ENCODE measurements around the gene MIER1.
A peak's percentile ranks its signal among the peaks of the same experiment; 100 is the strongest.

The MIER1 gene

DNA sequence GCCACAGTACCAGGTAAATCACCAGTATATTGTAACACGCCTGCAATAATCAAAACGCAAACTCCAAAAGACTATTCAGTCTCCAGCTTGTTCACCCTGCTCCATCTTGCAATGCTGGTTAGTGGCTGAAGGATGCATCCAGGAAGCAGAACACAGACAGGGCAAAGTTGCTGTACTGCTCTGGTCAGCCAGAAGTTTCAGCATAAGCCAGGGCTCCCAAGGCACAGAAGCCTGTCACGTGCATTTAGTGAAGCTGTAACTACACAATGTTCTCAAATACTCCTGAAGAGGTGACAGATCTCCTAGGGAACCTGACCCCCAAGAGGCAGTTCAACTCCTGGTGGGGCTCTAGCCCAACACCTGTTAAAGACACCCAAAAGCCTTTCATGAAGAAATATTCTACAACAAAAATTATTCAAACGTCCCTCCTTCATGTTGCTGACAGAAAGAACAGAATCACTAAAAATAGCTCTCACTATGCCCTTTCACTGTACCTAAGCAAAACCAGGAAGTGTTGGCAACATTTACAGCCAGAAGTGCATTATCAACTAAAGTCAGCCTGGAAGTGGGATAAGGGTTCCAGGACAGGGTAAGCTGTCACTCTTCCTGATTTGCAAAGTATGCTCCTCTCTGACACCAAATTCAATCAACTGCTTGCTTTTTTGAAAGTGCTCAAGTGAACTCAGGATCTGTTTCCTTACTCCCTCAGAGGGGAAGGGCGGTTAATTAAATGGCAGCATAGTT is 77.1 kb downstream of the MIER1 start:
- peaks cover 10% of the 10 kb centered on the region for H3K4me1 Mint-ChIP-seq
- DNase-seq (ENCODE audit: low spot score in 2 of 2) (no peak), ATAC-seq (no peak)
- peak overlapping the region; percentile 69 for H3K27ac Mint-ChIP-seq
- peaks cover 34% of the 10 kb centered on the region for H3K36me3 Mint-ChIP-seq
- H3K9me3 Mint-ChIP-seq: no peaks in the 10 kb centered on the region
- H3K4me3 Mint-ChIP-seq: no peak overlapping the region

DNA sequence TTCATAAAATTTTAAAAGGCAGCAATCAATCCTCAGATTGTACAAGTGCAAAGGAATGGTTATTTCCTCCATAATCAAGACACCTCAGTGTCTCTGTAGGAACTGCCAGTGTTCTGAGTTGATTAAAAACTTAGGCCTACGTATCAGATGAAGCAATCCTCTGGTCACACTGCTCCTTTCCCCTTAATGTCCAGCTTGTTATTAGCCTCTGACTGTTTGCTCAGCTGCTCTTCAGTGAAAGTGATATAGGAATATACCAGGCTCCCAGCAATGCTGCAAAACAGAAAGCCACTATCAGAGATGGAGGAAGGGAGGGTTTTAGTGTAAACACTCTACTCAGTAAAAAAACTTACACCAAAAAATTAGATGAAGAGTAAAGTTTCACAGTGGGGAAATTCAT is 79.4 kb downstream of the MIER1 start:
- no peak overlapping the region for H3K27ac Mint-ChIP-seq
- no peak for DNase-seq (ENCODE audit: low spot score in 2 of 2)
- no peak for ATAC-seq
- peaks cover 6% of the 10 kb centered on the region for H3K4me1 Mint-ChIP-seq
- H3K9me3 Mint-ChIP-seq: no peaks in the 10 kb centered on the region
- no peak overlapping the region for H3K4me3 Mint-ChIP-seq
- peaks cover 52% of the 10 kb centered on the region for H3K36me3 Mint-ChIP-seq

DNA sequence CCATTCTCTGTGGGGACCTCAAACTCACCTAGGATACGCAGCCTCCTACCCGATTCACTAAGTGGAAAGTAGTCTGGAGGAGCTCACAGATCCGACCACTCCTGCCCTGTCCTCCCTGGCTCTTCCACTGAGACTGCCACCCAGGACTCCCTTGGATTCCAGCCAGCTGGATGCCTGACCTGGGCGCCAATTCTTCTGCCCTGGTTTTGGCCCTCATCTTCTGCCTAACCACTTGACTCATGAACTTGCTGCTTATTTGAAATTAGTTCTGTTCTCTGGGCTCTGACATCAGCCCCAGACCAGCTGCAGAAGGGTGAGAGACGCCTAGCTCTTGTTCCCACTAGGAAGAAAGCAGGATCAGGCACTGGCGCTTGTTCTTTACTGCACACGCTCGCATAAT is 80.3 kb downstream of the MIER1 start:
- Mint-ChIP-seq H3K36me3 (peaks cover 47% of the 10 kb centered on the region), H3K9me3 (no peaks in the 10 kb centered on the region), H3K27ac (no peak overlapping the region), H3K4me3 (no peak overlapping the region), H3K4me1 (no peaks in the 10 kb centered on the region)
- DNase-seq (ENCODE audit: low spot score in 2 of 2) (no peak), ATAC-seq (no peak)

DNA sequence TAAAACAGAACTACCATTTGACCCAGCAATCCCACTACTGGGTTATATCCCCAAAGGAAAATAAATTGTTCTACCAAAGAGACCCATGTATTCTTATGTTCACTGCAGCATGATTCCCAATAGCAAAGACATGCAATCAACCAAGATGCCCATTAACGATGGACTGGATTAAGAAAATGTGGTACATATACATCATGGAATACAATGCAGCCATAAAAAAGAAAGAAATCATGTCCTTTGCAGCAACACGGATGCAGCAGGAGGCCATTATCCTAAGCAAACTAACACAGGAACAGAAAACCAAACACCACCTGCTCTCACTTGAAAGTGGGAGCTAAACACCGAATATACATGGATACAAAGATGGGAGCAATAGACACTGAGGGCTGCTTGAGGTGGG is 85.0 kb downstream of the MIER1 start:
- ATAC-seq (no peak), DNase-seq (ENCODE audit: low spot score in 2 of 2) (no peak)
- H3K27ac Mint-ChIP-seq: no peak overlapping the region
- no peaks in the 10 kb centered on the region for H3K4me1 Mint-ChIP-seq
- no peaks in the 10 kb centered on the region for H3K9me3 Mint-ChIP-seq
- H3K4me3 Mint-ChIP-seq: no peak overlapping the region
- peaks cover 52% of the 10 kb centered on the region for H3K36me3 Mint-ChIP-seq

DNA sequence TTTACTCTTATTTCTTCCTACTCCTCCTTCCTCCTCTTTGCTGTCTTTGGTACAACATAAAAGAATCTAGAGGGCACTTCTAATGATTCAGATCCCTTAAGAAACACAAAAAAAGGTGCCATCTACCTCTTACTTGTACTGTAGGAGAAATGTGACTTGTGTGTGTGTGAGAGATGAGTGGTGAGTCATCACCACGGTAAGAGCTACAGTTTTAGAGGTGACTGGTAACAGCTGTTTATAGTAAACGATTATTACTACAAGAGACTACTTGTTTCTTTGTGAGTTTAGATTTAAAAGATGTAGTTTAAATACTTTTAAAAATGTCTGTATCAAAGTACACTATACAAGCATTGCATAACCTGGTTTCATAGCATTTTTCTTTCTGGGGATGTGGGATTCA is 88.8 kb downstream of the MIER1 start:
- Mint-ChIP-seq H3K4me1 (no peaks in the 10 kb centered on the region), H3K9me3 (no peaks in the 10 kb centered on the region), H3K27ac (no peak overlapping the region), H3K4me3 (no peak overlapping the region), H3K36me3 (peaks cover 39% of the 10 kb centered on the region)
- ATAC-seq: peak; percentile 93
- no peak for DNase-seq (ENCODE audit: low spot score in 2 of 2)

DNA sequence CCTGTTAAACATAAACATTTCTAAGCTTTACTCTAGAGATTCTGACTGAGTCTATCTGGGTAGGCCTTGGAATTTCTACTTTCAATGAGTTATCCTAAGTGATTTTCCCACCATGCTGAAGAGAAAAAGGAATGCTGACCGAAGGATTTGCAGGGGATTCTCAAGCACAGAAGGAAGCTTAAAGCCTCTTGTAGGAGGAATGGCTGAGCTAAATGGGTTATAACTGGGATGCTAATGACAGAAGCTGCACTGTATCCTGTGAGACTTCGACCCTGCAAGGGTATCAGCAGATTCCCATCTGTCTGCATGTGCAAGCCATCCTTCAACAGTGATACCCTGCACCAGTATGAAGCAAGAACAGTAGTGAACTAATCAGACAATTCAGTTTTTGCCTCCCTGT is 93.8 kb downstream of the MIER1 start:
- no peak overlapping the region for H3K4me3 Mint-ChIP-seq
- H3K27ac Mint-ChIP-seq: no peak overlapping the region
- H3K9me3 Mint-ChIP-seq: no peaks in the 10 kb centered on the region
- no peaks in the 10 kb centered on the region for H3K4me1 Mint-ChIP-seq
- no peak for DNase-seq (ENCODE audit: low spot score in 2 of 2)
- ATAC-seq: no peak
- H3K36me3 Mint-ChIP-seq: peaks cover 29% of the 10 kb centered on the region

DNA sequence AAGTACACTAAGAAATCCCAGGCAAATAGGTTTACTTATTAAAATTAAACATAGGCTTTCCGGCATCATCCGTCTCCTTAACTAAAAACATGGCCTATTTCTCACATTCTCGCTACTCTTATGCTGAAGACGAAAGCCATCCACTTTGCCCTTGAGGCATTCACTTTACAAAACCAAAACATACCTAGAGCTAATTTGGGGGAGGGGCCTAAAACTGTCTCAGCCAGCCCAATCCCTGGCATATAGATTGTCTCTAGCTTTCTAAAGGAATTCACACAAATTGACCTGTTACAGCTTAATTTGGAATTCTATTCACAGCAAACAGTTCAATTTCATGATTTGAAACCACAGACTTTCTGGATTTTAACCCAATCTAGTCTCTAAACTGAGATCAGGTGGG is 94.3 kb downstream of the MIER1 start:
- H3K4me1 Mint-ChIP-seq: no peaks in the 10 kb centered on the region
- H3K36me3 Mint-ChIP-seq: peaks cover 29% of the 10 kb centered on the region
- no peak overlapping the region for H3K4me3 Mint-ChIP-seq
- no peak for DNase-seq (ENCODE audit: low spot score in 2 of 2)
- H3K9me3 Mint-ChIP-seq: no peaks in the 10 kb centered on the region
- H3K27ac Mint-ChIP-seq: no peak overlapping the region
- no peak for ATAC-seq

DNA sequence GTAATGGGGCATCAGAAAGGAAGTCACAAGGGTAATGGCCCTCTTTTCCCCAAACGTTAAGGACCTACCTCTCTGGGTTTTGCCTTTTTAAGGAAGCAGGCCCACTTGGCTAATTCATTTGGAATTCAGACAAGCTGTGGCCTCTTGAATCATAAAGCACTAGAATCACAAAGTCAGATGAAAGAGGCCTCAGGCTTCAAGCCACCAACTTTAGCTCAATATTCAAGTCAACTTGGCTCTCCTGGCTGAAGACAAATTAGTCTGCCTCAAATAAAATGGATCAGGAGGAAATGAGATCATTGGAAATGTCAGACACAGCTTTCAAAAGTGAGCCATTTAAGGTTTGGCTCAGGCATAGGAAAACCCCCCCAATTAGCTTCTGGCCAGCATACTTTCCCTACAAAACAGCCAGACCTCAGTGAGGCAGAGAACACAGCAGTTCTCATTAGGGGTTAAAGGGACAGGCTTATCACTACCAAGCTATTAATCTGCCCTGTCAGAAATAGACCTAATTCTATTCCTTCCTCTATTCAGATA is 94.9 kb downstream of the MIER1 start:
- no peak for DNase-seq (ENCODE audit: low spot score in 2 of 2)
- Mint-ChIP-seq H3K27ac (no peak overlapping the region), H3K36me3 (peaks cover 29% of the 10 kb centered on the region), H3K4me3 (no peak overlapping the region), H3K4me1 (no peaks in the 10 kb centered on the region), H3K9me3 (no peaks in the 10 kb centered on the region)
- no peak for ATAC-seq

DNA sequence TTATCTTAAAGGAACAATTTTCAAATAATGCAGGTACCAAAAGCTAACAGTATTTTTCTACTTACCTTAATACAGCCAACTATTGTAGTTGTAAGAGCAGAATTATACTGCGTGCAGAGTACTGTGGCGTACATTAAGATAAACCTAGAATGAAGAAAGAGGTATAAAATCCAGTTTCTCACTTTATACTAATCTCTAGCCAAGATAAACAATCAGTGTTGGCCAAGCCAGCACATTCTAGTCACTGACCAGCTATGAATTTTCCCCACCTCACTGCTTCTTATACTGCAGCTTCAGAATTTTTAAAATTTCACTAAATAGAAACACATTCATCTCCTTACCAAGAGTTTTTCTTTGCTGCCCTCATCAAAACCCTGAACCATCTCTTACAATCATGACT is 95.5 kb downstream of the MIER1 start:
- Mint-ChIP-seq H3K36me3 (peaks cover 27% of the 10 kb centered on the region), H3K4me3 (no peak overlapping the region), H3K4me1 (no peaks in the 10 kb centered on the region), H3K27ac (no peak overlapping the region), H3K9me3 (no peaks in the 10 kb centered on the region)
- ATAC-seq: no peak
- no peak for DNase-seq (ENCODE audit: low spot score in 2 of 2)

DNA sequence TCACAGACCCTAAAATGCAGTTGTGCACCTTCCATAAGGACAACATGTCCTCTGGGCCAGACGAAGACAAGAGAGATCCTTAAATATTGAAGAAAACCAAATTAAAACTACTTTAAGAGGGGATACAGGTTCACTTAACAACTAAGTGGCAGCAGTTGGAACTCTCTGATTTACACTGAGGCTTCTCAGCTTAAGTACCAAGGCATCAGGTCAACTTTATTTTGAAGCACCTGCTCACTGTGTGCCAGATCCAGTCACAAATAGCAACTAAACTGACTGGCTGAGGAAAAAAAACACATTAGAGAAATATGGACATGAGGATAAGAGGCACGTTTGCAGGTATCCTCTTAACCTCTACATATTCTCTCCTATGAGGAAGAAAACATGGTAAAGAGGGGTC is 96.0 kb downstream of the MIER1 start:
- Mint-ChIP-seq H3K4me3 (no peak overlapping the region), H3K4me1 (no peaks in the 10 kb centered on the region), H3K36me3 (peaks cover 24% of the 10 kb centered on the region), H3K9me3 (no peaks in the 10 kb centered on the region), H3K27ac (no peak overlapping the region)
- no peak for DNase-seq (ENCODE audit: low spot score in 2 of 2)
- ATAC-seq: no peak

DNA sequence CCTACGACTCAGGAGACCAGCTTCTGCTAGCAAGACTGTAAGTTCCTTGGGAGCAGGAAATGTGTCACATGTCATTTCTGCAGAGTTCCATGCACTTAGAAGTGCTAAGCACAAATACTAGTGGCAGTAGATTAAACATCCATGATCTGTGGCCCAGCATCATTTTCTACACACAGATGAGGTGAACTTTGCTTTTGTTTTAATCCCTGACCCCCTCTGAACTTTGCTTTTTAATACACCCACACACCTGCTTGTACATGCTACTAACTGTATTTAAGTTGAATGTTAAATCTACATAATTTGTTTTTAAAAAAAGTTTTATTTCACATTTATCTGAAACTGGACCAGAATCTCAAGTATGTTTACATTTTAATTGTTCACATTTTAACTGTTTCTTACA is 104.7 kb downstream of the MIER1 start:
- H3K4me1 Mint-ChIP-seq: no peaks in the 10 kb centered on the region
- H3K4me3 Mint-ChIP-seq: no peak overlapping the region
- peaks cover 34% of the 10 kb centered on the region for H3K36me3 Mint-ChIP-seq
- no peak overlapping the region for H3K27ac Mint-ChIP-seq
- DNase-seq (ENCODE audit: low spot score in 2 of 2) (no peak), ATAC-seq (no peak)
- no peaks in the 10 kb centered on the region for H3K9me3 Mint-ChIP-seq

DNA sequence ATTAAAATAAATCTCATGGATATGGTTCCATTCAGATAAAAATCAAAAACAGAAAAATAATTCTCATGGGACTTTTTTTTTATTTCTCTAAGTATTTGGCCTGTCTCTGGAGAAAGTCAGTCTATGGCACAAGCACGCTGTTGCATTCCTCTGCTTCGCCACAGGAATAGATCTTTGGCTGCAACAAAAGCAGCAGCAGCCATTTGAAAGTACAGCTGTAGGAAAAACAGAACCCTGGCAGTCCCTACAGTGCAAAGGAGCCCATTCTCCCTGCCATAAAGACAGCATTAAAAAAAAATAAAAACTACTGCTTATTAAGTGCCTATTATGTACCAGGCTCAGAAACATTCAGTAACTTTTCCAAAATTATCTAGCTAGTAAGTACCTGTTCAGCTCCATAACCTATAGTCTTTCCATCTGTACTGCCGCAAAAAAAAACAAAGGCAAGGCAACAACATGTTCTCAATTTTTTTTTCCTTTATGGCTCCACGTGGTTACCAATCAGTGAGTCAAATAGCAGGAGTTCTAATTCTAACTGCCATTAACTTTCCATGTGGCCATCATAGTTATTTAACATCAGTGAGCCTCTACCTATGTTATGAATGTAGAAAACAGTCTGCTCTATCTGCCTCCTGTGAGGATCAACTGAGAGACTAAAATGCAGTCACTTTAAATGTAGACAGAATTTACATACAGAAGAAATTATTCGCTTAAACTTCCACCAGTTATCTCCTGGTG is 106.5 kb downstream of the MIER1 start:
- peaks cover 41% of the 10 kb centered on the region for H3K36me3 Mint-ChIP-seq
- H3K9me3 Mint-ChIP-seq: no peaks in the 10 kb centered on the region
- H3K4me1 Mint-ChIP-seq: no peaks in the 10 kb centered on the region
- no peak for ATAC-seq
- H3K27ac Mint-ChIP-seq: no peak overlapping the region
- H3K4me3 Mint-ChIP-seq: no peak overlapping the region
- DNase-seq (ENCODE audit: low spot score in 2 of 2): no peak

DNA sequence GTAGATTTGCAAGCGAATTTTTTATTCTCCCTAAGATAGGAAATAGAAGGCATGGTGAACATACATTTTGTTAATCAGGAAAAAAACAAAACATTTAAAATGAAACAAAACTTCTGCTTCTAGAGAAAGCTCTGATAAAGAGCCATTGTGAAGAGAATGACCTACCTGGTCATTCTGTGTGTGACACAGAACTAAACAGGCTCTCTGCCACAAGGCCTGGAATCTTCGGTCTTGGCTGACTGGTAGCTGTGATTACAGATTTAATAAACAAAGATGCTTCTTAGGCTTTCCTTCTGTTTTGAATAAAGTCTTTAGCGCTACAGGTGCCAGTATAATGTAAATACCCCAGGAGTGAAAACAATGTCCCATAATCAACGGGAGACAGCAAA is 107.1 kb downstream of the MIER1 start:
- Mint-ChIP-seq H3K9me3 (no peaks in the 10 kb centered on the region), H3K27ac (no peak overlapping the region), H3K4me3 (no peak overlapping the region), H3K36me3 (peaks cover 46% of the 10 kb centered on the region), H3K4me1 (no peaks in the 10 kb centered on the region)
- no peak for ATAC-seq
- DNase-seq (ENCODE audit: low spot score in 2 of 2): no peak

Data from stimulated activated effector memory CD8-positive, alpha-beta T cell treated with anti-CD3 and anti-CD28 coated beads, Interleukin-12 subunit alpha, Interleukin-12 subunit beta, amount 100 ng/mL, for 72 hours (primary cell).